ENCODE data around the gene KPNA3.

KPNA3 gene

DNA sequence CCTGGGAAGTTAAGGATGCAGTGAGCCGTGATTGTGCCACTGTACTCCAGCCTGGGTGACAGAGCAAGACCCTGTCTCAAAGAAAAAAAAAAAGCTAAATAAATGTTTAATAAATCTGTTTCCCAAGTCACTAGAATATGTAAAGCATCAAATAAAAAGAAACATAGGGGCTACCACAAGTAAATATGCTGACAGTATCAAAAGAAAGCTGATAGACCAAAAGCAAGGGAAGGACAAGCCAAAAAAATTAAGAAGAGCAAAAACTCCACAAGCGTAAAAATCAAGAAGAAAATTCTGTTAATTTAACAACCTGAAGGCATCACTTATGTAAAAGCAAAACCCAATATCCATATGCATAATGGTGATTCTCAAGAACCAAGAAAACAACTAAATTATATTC, 9.7 kb downstream of the KPNA3 start:
- no peak for ATAC-seq
- no peak for TF ChIP-seq ZFP30 (CRISPR knock-in tag; IDR thresholded peaks at IDR 0.05)
- TF ChIP-seq GLIS3 (CRISPR knock-in tag; IDR thresholded peaks at IDR 0.05), result no peak
- no peak for TF ChIP-seq PPARA (CRISPR knock-in tag; IDR thresholded peaks at IDR 0.05; ENCODE audit: borderline replicate concordance)

DNA sequence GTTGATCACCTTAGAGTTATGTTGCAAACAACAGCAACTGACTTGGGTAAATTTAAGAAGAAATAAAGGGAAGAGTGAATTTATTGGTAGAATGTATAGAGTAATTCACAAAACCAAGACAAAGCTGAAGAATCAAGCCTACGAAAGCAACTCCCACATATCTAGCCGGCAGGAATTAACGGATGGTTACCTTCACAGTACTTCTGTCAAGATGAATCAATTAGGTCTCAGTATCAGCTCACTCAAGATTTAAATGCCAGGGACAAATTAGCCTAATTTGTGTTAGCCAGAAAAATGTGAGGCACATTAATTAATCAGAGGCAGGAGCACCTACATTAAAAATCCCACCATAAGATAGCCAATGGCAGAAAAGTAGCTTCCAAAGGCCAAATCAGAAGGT, 10.7 kb downstream of the KPNA3 start:
- no peak for ATAC-seq
- TF ChIP-seq PPARA (CRISPR knock-in tag; IDR thresholded peaks at IDR 0.05; ENCODE audit: borderline replicate concordance), result no peak
- TF ChIP-seq TCF4 (CRISPR knock-in tag; IDR thresholded peaks at IDR 0.05; ENCODE audit: borderline replicate concordance), result no peak
- TF ChIP-seq ARNTL (CRISPR knock-in tag; IDR thresholded peaks at IDR 0.05; ENCODE audit: borderline replicate concordance, low read depth), result no peak
- no peak for TF ChIP-seq ZNF8 (CRISPR knock-in tag; IDR thresholded peaks at IDR 0.05)
- no peak for TF ChIP-seq GLIS3 (CRISPR knock-in tag; IDR thresholded peaks at IDR 0.05)
- TF ChIP-seq, protein P1, sequence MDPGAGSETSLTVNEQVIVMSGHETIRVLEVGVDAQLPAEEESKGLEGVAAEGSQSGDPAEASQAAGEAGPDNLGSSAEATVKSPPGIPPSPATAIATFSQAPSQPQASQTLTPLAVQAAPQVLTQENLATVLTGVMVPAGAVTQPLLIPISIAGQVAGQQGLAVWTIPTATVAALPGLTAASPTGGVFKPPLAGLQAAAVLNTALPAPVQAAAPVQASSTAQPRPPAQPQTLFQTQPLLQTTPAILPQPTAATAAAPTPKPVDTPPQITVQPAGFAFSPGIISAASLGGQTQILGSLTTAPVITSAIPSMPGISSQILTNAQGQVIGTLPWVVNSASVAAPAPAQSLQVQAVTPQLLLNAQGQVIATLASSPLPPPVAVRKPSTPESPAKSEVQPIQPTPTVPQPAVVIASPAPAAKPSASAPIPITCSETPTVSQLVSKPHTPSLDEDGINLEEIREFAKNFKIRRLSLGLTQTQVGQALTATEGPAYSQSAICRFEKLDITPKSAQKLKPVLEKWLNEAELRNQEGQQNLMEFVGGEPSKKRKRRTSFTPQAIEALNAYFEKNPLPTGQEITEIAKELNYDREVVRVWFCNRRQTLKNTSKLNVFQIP (CRISPR knock-in tag; IDR thresholded peaks at IDR 0.05; ENCODE audit: borderline replicate concordance, low read depth), result no peak
- TF ChIP-seq, protein P2, sequence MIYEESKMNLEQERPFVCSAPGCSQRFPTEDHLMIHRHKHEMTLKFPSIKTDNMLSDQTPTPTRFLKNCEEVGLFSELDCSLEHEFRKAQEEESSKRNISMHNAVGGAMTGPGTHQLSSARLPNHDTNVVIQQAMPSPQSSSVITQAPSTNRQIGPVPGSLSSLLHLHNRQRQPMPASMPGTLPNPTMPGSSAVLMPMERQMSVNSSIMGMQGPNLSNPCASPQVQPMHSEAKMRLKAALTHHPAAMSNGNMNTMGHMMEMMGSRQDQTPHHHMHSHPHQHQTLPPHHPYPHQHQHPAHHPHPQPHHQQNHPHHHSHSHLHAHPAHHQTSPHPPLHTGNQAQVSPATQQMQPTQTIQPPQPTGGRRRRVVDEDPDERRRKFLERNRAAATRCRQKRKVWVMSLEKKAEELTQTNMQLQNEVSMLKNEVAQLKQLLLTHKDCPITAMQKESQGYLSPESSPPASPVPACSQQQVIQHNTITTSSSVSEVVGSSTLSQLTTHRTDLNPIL (CRISPR knock-in tag; IDR thresholded peaks at IDR 0.05; ENCODE audit: low read depth), result no peak
- no peak for TF ChIP-seq ISL1 (CRISPR knock-in tag; IDR thresholded peaks at IDR 0.05)
- TF ChIP-seq, protein P3, sequence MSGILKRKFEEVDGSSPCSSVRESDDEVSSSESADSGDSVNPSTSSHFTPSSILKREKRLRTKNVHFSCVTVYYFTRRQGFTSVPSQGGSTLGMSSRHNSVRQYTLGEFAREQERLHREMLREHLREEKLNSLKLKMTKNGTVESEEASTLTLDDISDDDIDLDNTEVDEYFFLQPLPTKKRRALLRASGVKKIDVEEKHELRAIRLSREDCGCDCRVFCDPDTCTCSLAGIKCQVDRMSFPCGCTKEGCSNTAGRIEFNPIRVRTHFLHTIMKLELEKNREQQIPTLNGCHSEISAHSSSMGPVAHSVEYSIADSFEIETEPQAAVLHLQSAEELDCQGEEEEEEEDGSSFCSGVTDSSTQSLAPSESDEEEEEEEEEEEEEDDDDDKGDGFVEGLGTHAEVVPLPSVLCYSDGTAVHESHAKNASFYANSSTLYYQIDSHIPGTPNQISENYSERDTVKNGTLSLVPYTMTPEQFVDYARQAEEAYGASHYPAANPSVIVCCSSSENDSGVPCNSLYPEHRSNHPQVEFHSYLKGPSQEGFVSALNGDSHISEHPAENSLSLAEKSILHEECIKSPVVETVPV (CRISPR knock-in tag; IDR thresholded peaks at IDR 0.05), result no peak
- no peak for TF ChIP-seq TOX (CRISPR knock-in tag; IDR thresholded peaks at IDR 0.05; ENCODE audit: borderline replicate concordance)
- TF ChIP-seq OSR1 (CRISPR knock-in tag; IDR thresholded peaks at IDR 0.05), result no peak
- no peak for TF ChIP-seq ZNF565 (CRISPR knock-in tag; conservative IDR thresholded peaks at IDR 0.05; ENCODE audit: low read depth)
- TF ChIP-seq, protein P4, sequence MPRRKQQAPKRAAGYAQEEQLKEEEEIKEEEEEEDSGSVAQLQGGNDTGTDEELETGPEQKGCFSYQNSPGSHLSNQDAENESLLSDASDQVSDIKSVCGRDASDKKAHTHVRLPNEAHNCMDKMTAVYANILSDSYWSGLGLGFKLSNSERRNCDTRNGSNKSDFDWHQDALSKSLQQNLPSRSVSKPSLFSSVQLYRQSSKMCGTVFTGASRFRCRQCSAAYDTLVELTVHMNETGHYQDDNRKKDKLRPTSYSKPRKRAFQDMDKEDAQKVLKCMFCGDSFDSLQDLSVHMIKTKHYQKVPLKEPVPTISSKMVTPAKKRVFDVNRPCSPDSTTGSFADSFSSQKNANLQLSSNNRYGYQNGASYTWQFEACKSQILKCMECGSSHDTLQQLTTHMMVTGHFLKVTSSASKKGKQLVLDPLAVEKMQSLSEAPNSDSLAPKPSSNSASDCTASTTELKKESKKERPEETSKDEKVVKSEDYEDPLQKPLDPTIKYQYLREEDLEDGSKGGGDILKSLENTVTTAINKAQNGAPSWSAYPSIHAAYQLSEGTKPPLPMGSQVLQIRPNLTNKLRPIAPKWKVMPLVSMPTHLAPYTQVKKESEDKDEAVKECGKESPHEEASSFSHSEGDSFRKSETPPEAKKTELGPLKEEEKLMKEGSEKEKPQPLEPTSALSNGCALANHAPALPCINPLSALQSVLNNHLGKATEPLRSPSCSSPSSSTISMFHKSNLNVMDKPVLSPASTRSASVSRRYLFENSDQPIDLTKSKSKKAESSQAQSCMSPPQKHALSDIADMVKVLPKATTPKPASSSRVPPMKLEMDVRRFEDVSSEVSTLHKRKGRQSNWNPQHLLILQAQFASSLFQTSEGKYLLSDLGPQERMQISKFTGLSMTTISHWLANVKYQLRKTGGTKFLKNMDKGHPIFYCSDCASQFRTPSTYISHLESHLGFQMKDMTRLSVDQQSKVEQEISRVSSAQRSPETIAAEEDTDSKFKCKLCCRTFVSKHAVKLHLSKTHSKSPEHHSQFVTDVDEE (CRISPR knock-in tag; IDR thresholded peaks at IDR 0.05), result no peak

DNA sequence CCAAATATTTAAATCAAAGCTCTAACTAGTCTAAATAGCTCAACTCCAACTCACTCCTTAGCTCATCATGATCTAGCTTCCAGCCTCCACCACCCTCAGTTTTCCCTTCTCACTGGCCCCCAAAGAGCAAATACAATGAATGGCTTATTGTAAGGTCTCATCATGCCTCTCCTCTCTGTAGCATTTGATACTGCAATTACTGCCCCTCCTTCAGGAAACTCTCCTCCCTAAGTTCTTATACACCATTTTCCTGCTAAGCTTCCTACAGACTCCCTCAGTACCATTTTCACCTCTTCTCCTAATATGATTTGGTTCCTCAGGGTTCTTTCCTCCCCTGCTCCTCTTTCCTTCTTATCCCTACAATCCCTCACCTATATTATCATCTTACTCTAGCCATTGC, 12.8 kb downstream of the KPNA3 start:
- ATAC-seq, result no peak

More for the DNA sequence above, 12.8 kb downstream of the KPNA3 start:
- TF ChIP-seq ZNF8 (CRISPR knock-in tag; IDR thresholded peaks at IDR 0.05), result no peak
- TF ChIP-seq ZFP3 (CRISPR knock-in tag; IDR thresholded peaks at IDR 0.05), result no peak
- TF ChIP-seq, protein P1 (CRISPR knock-in tag; IDR thresholded peaks at IDR 0.05; ENCODE audit: borderline replicate concordance, low read depth), result no peak
- TF ChIP-seq ZC3H10 (CRISPR knock-in tag; IDR thresholded peaks at IDR 0.05), result no peak
- no peak for TF ChIP-seq GLIS3 (CRISPR knock-in tag; IDR thresholded peaks at IDR 0.05)
- TF ChIP-seq ISL1 (CRISPR knock-in tag; IDR thresholded peaks at IDR 0.05), result no peak
- TF ChIP-seq, protein P5, sequence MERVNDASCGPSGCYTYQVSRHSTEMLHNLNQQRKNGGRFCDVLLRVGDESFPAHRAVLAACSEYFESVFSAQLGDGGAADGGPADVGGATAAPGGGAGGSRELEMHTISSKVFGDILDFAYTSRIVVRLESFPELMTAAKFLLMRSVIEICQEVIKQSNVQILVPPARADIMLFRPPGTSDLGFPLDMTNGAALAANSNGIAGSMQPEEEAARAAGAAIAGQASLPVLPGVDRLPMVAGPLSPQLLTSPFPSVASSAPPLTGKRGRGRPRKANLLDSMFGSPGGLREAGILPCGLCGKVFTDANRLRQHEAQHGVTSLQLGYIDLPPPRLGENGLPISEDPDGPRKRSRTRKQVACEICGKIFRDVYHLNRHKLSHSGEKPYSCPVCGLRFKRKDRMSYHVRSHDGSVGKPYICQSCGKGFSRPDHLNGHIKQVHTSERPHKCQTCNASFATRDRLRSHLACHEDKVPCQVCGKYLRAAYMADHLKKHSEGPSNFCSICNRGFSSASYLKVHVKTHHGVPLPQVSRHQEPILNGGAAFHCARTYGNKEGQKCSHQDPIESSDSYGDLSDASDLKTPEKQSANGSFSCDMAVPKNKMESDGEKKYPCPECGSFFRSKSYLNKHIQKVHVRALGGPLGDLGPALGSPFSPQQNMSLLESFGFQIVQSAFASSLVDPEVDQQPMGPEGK (CRISPR knock-in tag; IDR thresholded peaks at IDR 0.05; ENCODE audit: borderline replicate concordance), result no peak
- TF ChIP-seq TOX (CRISPR knock-in tag; IDR thresholded peaks at IDR 0.05; ENCODE audit: borderline replicate concordance), result no peak

Measured in SK-N-SH treated with all-trans-retinoic acid at 6 μM for 48 hours (cell line).